ENCODE measurements around the gene CNGA1.

The CNGA1 gene

GRCh38 chr4:47974566-47974965 lies 41.9 kb downstream of the CNGA1 start:
- no peak overlapping the region for H3K4me3 ChIP-seq (ENCODE audit: low read depth, low read length)
- TF ChIP-seq CTCF (IDR thresholded peaks at IDR 0.05; ENCODE audit: low read depth, low read length, missing control alignments): no peak
- no peak for DNase-seq (ENCODE audit: low read depth)

- no peak for DNase-seq (ENCODE audit: low read depth)
- H3K4me3 ChIP-seq (ENCODE audit: low read depth, low read length): no peak overlapping the region
Measured at GRCh38 chr4:47972721-47973120, 43.8 kb downstream of the CNGA1 start.

GRCh38 chr4:47972181-47972580 lies 44.3 kb downstream of the CNGA1 start:
- no peak for TF ChIP-seq CTCF (IDR thresholded peaks at IDR 0.05; ENCODE audit: low read depth, low read length, missing control alignments)
- peak; percentile 21 for DNase-seq (ENCODE audit: low read depth)
- H3K4me3 ChIP-seq (ENCODE audit: low read depth, low read length): no peak overlapping the region

More at GRCh38 chr4:47972721-47973120, 43.8 kb downstream of the CNGA1 start:
- no peak for TF ChIP-seq CTCF (IDR thresholded peaks at IDR 0.05; ENCODE audit: low read depth, low read length, missing control alignments)

- H3K4me3 ChIP-seq (ENCODE audit: low read depth, low read length): no peak overlapping the region
- TF ChIP-seq CTCF (IDR thresholded peaks at IDR 0.05; ENCODE audit: low read depth, low read length, missing control alignments): no peak
- no peak for DNase-seq (ENCODE audit: low read depth)
Measured at GRCh38 chr4:47968847-47969246, 47.6 kb downstream of the CNGA1 start.

GRCh38 chr4:47954677-47955076 lies 61.8 kb downstream of the CNGA1 start:
- no peak for TF ChIP-seq CTCF (IDR thresholded peaks at IDR 0.05; ENCODE audit: low read depth, low read length, missing control alignments)
- no peak overlapping the region for H3K4me3 ChIP-seq (ENCODE audit: low read depth, low read length)
- DNase-seq (ENCODE audit: low read depth): no peak

GRCh38 chr4:47954245-47954644 lies 62.2 kb downstream of the CNGA1 start:
- no peak for DNase-seq (ENCODE audit: low read depth)
- H3K4me3 ChIP-seq (ENCODE audit: low read depth, low read length): no peak overlapping the region
- no peak for TF ChIP-seq CTCF (IDR thresholded peaks at IDR 0.05; ENCODE audit: low read depth, low read length, missing control alignments)

GRCh38 chr4:47945930-47946726 lies 70.4 kb downstream of the CNGA1 start:
- DNase-seq (ENCODE audit: low read depth): no peak
- no peak overlapping the region for H3K4me3 ChIP-seq (ENCODE audit: low read depth, low read length)
- peak; percentile 42 for TF ChIP-seq CTCF (IDR thresholded peaks at IDR 0.05; ENCODE audit: low read depth, low read length, missing control alignments)
